Nephron progenitor cell (in vitro differentiated cells): Measurements from ENCODE around the gene PROK2.

Experiments
- DNase-seq: peaks from one replicate; pipeline ENCODE4 v3.0.0; 2021
- H3K27ac Mint-ChIP-seq: 2 replicates; pipeline ENCODE4 v1.8.0; 2021; ENCODE audit warnings: mild to moderate bottlenecking, moderate library complexity, mixed read lengths
- H3K27me3 Mint-ChIP-seq: 2 replicates; pipeline ENCODE4 v1.8.0; 2021; ENCODE audit warnings: mild to moderate bottlenecking, low read depth, mixed read lengths; ENCODE audit not compliant: poor library complexity
- H3K36me3 Mint-ChIP-seq: 2 replicates; pipeline ENCODE4 v1.8.0; 2021; ENCODE audit warnings: low read depth, mixed read lengths
- H3K4me1 Mint-ChIP-seq: 2 replicates; pipeline ENCODE4 v1.8.0; 2021; ENCODE audit warnings: mixed read lengths
- H3K4me3 Mint-ChIP-seq: 2 replicates; pipeline ENCODE4 v1.8.0; 2021; ENCODE audit warnings: mild to moderate bottlenecking, moderate library complexity, mixed read lengths
- H3K9me3 Mint-ChIP-seq: 2 replicates; pipeline ENCODE4 v1.8.0; 2021; ENCODE audit warnings: mild to moderate bottlenecking, moderate library complexity, mixed read lengths
- TF ChIP-seq, protein P1 (sequence below): fragments of 200-600 bp; sonication (generic); IDR thresholded peaks from 2 replicates; pipeline ENCODE4 v1.5.0; 2021; ENCODE audit warnings: antibody characterized with exemption

Gene PROK2

GRCh38 chr3:71784914-71785531 is at the start of gene PROK2:
Gene PROK2, minus strand, starts transcription at chr3:71785148. Its CDS starts 96 bp downstream, at chr3:71785052.
- H3K4me3 Mint-ChIP-seq: peak within 1 kb of the TSS; percentile 85
- H3K27ac Mint-ChIP-seq: no peak within 1 kb of the TSS
- H3K4me1 Mint-ChIP-seq: peaks cover 19% of the 10 kb centered on the region
- TF ChIP-seq, protein P1, sequence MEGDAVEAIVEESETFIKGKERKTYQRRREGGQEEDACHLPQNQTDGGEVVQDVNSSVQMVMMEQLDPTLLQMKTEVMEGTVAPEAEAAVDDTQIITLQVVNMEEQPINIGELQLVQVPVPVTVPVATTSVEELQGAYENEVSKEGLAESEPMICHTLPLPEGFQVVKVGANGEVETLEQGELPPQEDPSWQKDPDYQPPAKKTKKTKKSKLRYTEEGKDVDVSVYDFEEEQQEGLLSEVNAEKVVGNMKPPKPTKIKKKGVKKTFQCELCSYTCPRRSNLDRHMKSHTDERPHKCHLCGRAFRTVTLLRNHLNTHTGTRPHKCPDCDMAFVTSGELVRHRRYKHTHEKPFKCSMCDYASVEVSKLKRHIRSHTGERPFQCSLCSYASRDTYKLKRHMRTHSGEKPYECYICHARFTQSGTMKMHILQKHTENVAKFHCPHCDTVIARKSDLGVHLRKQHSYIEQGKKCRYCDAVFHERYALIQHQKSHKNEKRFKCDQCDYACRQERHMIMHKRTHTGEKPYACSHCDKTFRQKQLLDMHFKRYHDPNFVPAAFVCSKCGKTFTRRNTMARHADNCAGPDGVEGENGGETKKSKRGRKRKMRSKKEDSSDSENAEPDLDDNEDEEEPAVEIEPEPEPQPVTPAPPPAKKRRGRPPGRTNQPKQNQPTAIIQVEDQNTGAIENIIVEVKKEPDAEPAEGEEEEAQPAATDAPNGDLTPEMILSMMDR: no peak
- no peaks in the 10 kb centered on the region for H3K36me3 Mint-ChIP-seq
- peak; percentile 59 for DNase-seq
- peaks cover 87% of the 10 kb centered on the region for H3K27me3 Mint-ChIP-seq
- no peaks in the 10 kb centered on the region for H3K9me3 Mint-ChIP-seq

GRCh38 chr3:71831599-71831998 is 46.7 kb upstream of the PROK2 start:
- H3K27me3 Mint-ChIP-seq: no peaks in the 10 kb centered on the region
- TF ChIP-seq, protein P1: no peak
- no peak overlapping the region for H3K4me3 Mint-ChIP-seq
- no peaks in the 10 kb centered on the region for H3K36me3 Mint-ChIP-seq
- no peaks in the 10 kb centered on the region for H3K9me3 Mint-ChIP-seq
- DNase-seq: no peak
- H3K4me1 Mint-ChIP-seq: no peaks in the 10 kb centered on the region
- no peak overlapping the region for H3K27ac Mint-ChIP-seq

- peaks cover 7% of the 10 kb centered on the region for H3K27me3 Mint-ChIP-seq
- H3K4me3 Mint-ChIP-seq: no peak overlapping the region
- DNase-seq: no peak
- H3K4me1 Mint-ChIP-seq: peaks cover 8% of the 10 kb centered on the region
- H3K36me3 Mint-ChIP-seq: no peaks in the 10 kb centered on the region
- TF ChIP-seq, protein P1: no peak
- H3K9me3 Mint-ChIP-seq: no peaks in the 10 kb centered on the region
- no peak overlapping the region for H3K27ac Mint-ChIP-seq
Observed at GRCh38 chr3:71825551-71826283, 40.8 kb upstream of the PROK2 start.

DNA sequence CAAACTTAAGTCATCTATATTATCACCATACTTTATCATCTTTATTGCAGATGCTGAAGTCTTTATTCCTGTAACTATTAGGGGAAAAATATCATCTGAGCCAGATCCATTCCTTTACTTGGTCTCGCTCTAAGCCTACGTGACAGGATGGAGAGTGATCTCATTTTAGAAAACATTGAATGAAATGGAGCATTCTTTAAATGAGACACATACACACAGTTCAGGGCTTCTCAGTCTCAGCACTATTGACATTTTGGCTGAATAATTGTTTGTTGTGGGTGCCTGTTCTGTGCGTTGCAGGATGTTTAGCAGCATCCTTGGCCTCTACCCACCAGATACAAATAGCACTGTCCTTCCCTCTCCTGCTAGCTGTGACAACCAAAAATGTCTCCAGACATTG is 36.2 kb upstream of the PROK2 start:
- no peak for DNase-seq
- Mint-ChIP-seq H3K4me1 (peaks cover 12% of the 10 kb centered on the region), H3K27me3 (peaks cover 7% of the 10 kb centered on the region), H3K4me3 (no peak overlapping the region), H3K27ac (no peak overlapping the region), H3K9me3 (no peaks in the 10 kb centered on the region), H3K36me3 (no peaks in the 10 kb centered on the region)
- TF ChIP-seq, protein P1: no peak

DNA sequence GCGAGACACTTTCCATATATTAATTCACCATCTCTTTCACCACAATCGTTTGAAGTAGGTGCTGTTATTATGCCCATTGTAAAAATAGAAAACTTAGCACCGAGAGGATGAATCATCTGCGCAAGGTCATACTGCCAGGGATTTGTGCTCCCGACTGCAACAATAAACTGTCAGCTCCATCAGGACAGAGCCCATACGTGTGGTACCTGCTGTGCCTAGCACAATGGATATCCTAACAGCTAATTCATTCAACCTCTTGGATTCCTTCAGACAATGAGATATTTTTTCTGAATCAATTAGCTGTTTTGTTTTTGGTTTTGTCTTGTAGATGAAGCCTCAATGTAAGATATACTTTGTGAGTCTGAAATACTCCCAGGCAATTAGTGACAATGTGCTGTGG is 32.3 kb upstream of the PROK2 start:
- no peak overlapping the region for H3K27ac Mint-ChIP-seq
- peaks cover 1% of the 10 kb centered on the region for H3K27me3 Mint-ChIP-seq
- no peaks in the 10 kb centered on the region for H3K36me3 Mint-ChIP-seq
- no peak for DNase-seq
- H3K4me3 Mint-ChIP-seq: no peak overlapping the region
- TF ChIP-seq, protein P1: no peak
- H3K9me3 Mint-ChIP-seq: no peaks in the 10 kb centered on the region
- H3K4me1 Mint-ChIP-seq: peaks cover 5% of the 10 kb centered on the region

DNA sequence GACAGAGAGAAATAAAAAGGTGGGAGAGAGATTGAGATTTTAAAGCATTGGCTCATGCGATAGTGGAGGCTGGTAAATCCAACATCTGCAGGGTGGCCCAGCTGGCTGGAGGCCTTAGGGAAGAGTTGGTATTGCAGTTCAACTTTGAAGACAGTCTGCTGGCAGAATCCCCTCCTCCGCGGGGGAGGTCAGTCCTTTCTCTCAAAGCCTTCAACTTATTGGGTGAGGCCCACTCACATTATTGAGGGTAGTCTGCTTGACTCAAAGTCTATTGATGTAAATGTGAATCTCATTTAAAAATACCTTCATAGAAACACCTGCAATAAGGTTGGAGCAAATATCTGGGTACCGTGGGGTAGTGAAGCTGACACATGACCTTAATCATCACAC is 31.8 kb upstream of the PROK2 start:
- H3K4me3 Mint-ChIP-seq: no peak overlapping the region
- H3K27ac Mint-ChIP-seq: no peak overlapping the region
- H3K36me3 Mint-ChIP-seq: no peaks in the 10 kb centered on the region
- H3K4me1 Mint-ChIP-seq: peaks cover 5% of the 10 kb centered on the region
- H3K9me3 Mint-ChIP-seq: no peaks in the 10 kb centered on the region
- H3K27me3 Mint-ChIP-seq: peaks cover 4% of the 10 kb centered on the region
- no peak for DNase-seq
- TF ChIP-seq, protein P1: no peak
